Glutamatergic neuron (in vitro differentiated cells): ENCODE measurements around the gene PDE8B. TPM values are rescaled to one million over a fixed set of nuclear protein-coding genes. Genes with fewer than 3 reads are reported as not detected.
A peak's percentile ranks its signal among the peaks of the same experiment; 100 is the strongest.

Source experiments
- DNase-seq: peaks from one replicate; pipeline ENCODE4 v3.0.0; 2022
- H3K27ac Mint-ChIP-seq: one replicate; pipeline ENCODE4 v1.8.0; 2020; ENCODE audit warnings: mild to moderate bottlenecking, mixed read lengths, inconsistent platforms; ENCODE audit not compliant: unreplicated experiment
- H3K27me3 Mint-ChIP-seq: one replicate; pipeline ENCODE4 v1.8.0; 2020; ENCODE audit warnings: mild to moderate bottlenecking, moderate library complexity, mixed read lengths, inconsistent platforms; ENCODE audit not compliant: unreplicated experiment
- H3K36me3 Mint-ChIP-seq: one replicate; pipeline ENCODE4 v1.8.0; 2020; ENCODE audit warnings: mild to moderate bottlenecking, mixed read lengths, inconsistent platforms; ENCODE audit not compliant: unreplicated experiment
- H3K4me1 Mint-ChIP-seq: one replicate; pipeline ENCODE4 v1.8.0; 2020; ENCODE audit warnings: mild to moderate bottlenecking, low read depth, mixed read lengths, inconsistent platforms; ENCODE audit not compliant: unreplicated experiment
- H3K4me3 Mint-ChIP-seq: one replicate; pipeline ENCODE4 v1.8.0; 2020; ENCODE audit warnings: mild to moderate bottlenecking, mixed read lengths, inconsistent platforms; ENCODE audit not compliant: unreplicated experiment
- H3K9me3 Mint-ChIP-seq: one replicate; pipeline ENCODE4 v1.8.0; 2020; ENCODE audit warnings: mild to moderate bottlenecking, moderate library complexity, mixed read lengths, inconsistent platforms; ENCODE audit not compliant: unreplicated experiment
- total RNA-seq: library from RNA; stranded (reverse); fragmentation: NEBNext Ultra II Directional; extraction: Animal tissue kit (Norgen Biotek cat#: 25700); gene quantifications from one replicate; pipeline ENCODE4 v1.2.1, GENCODE V29; 2021; ENCODE audit not compliant: unreplicated experiment
- TF ChIP-seq, protein P1 (sequence below): fragments of 200-600 bp; sonication (generic); IDR thresholded peaks from one replicate; pipeline ENCODE4 v1.5.0; 2021; ENCODE audit not compliant: partially characterized antibody, unreplicated experiment

PDE8B gene
- total RNA-seq, 1 donor from 2014 or later, result 1.1 TPM

DNA sequence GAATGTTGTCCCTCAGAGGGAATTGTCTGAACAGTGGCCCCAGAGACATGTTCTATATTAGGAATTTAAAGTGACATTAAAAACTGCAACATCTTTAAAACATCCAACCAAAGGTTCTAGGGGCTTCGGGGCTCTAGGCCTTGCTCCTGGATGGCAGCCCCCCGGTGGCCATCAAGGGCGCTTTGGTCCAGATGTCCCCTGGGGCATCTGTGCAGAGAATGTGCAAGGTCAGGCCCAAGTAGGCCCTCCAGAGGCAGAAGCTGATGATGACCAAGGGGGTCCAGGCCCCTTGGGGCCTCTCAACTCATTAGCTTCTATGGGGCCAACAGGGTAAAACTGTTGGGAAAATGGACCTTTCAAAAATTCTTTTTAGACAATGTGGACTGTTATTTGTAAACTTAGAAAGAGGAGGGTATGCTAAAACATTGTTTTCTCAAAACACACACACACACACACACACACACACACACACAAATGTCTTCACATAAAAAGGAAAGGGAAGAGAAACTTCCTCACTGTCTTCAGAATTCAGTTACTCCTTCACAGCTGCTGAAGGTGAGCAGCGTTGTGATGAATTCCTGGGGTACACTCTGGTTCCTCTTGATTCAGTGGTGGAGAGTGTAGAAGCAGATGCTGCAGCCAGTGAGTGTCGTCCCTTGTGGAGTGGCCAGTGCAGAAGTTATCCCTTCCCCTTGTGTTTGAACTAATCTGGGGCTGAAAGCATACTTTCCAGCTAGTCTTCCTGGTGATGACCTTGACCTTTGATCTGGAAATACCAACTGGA is 156.4 kb downstream of the PDE8B start:
- H3K4me3 Mint-ChIP-seq, result no peak overlapping the region
- H3K27ac Mint-ChIP-seq, result no peak overlapping the region
- H3K36me3 Mint-ChIP-seq, result peaks cover 13% of the 10 kb centered on the region
- no peak for DNase-seq
- no peaks in the 10 kb centered on the region for H3K4me1 Mint-ChIP-seq
- peaks cover 1% of the 10 kb centered on the region for H3K27me3 Mint-ChIP-seq
- TF ChIP-seq, protein P1, sequence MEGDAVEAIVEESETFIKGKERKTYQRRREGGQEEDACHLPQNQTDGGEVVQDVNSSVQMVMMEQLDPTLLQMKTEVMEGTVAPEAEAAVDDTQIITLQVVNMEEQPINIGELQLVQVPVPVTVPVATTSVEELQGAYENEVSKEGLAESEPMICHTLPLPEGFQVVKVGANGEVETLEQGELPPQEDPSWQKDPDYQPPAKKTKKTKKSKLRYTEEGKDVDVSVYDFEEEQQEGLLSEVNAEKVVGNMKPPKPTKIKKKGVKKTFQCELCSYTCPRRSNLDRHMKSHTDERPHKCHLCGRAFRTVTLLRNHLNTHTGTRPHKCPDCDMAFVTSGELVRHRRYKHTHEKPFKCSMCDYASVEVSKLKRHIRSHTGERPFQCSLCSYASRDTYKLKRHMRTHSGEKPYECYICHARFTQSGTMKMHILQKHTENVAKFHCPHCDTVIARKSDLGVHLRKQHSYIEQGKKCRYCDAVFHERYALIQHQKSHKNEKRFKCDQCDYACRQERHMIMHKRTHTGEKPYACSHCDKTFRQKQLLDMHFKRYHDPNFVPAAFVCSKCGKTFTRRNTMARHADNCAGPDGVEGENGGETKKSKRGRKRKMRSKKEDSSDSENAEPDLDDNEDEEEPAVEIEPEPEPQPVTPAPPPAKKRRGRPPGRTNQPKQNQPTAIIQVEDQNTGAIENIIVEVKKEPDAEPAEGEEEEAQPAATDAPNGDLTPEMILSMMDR, result peak; percentile 20
- peaks cover 4% of the 10 kb centered on the region for H3K9me3 Mint-ChIP-seq

DNA sequence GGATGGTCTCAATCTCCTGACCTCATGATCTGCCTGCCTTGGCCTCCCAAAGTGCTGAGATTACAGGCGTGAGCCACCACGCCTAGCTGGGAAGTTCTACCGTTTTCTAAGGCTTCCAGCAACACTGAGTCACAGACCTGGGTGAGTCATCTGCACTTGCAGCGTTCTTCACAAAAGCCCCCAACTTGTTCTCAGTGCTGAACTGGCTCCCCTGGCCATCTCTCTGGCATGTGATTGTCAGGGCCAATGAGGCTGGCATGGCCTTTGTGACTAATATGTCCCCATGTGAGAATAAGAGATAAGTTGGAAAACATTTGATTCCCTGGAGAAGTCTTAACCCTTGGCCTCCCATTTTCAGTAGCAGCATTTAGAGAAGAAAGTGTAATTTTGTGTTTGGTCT is 157.3 kb downstream of the PDE8B start:
- no peak overlapping the region for H3K4me3 Mint-ChIP-seq
- TF ChIP-seq, protein P1, result no peak
- H3K27ac Mint-ChIP-seq, result no peak overlapping the region
- H3K4me1 Mint-ChIP-seq, result no peaks in the 10 kb centered on the region
- no peak for DNase-seq
- H3K9me3 Mint-ChIP-seq, result peaks cover 4% of the 10 kb centered on the region
- H3K36me3 Mint-ChIP-seq, result peaks cover 13% of the 10 kb centered on the region
- peaks cover 1% of the 10 kb centered on the region for H3K27me3 Mint-ChIP-seq

DNA sequence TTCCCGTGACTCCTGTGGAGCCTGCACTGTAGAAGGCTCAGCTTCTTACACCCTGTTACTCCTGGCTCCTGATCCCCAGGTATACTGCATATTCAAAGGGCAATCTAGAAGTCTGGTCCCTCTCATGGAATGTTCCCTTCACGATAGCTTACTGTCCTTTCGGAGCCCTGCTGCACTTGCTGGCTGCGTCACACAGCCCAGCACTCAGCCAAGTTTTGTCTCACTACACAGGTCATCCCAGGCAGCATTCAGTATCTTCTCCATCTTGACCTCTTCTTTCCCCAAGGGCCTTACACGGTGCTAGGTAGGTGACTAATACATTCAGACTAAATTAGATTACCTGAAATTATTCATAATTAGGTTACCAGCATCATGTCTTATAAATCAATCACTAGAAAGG is 157.9 kb downstream of the PDE8B start:
- Mint-ChIP-seq H3K9me3 (peaks cover 3% of the 10 kb centered on the region), H3K36me3 (peaks cover 13% of the 10 kb centered on the region), H3K27me3 (peaks cover 1% of the 10 kb centered on the region), H3K4me1 (no peaks in the 10 kb centered on the region), H3K4me3 (no peak overlapping the region), H3K27ac (no peak overlapping the region)
- no peak for DNase-seq
- TF ChIP-seq, protein P1, result no peak

DNA sequence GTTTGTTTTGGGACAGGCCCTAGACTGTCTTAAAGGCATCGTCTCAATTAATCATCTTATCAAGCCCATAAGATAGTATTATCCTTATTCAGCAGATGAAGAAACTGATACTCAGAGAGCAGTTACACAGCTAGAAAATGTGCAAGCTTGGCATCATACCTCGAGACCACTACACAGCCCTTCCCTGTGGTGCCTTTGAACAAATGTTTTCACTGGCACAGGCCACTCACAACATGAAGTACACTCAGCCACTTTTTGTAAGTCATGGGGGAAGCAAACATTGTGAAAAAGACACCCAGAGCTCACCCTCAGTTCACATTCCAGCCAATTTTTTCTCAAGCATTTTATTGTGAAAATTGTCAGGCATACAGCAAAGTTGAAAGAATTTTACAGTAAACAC is 159.1 kb downstream of the PDE8B start:
- H3K27me3 Mint-ChIP-seq, result peaks cover 2% of the 10 kb centered on the region
- TF ChIP-seq, protein P1, result no peak
- H3K4me1 Mint-ChIP-seq, result peaks cover 3% of the 10 kb centered on the region
- no peak overlapping the region for H3K4me3 Mint-ChIP-seq
- peaks cover 5% of the 10 kb centered on the region for H3K9me3 Mint-ChIP-seq
- H3K27ac Mint-ChIP-seq, result no peak overlapping the region
- peaks cover 9% of the 10 kb centered on the region for H3K36me3 Mint-ChIP-seq
- DNase-seq, result no peak

DNA sequence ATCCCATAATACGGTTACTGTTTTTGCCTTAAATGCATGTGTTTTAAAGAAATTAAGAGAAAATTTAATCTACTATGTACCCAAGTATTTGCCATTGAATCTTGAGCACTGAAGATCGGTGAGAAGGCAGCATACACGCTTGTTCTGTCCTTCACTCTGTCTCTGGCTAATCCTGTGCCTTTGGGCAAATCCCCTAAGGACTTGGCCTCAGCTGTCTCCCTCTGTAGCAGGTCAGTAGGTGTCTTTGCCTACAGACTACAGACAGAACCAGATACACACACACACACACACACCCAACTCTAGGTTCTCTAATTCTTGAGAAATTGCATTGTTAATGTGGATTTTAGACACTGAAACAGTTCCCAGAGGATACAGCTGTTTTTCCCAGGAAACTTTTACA is 164.2 kb downstream of the PDE8B start:
- DNase-seq, result peak; percentile 59
- H3K36me3 Mint-ChIP-seq, result no peaks in the 10 kb centered on the region
- H3K4me1 Mint-ChIP-seq, result peaks cover 22% of the 10 kb centered on the region
- no peak overlapping the region for H3K4me3 Mint-ChIP-seq
- TF ChIP-seq, protein P1, result no peak
- H3K27me3 Mint-ChIP-seq, result peaks cover 6% of the 10 kb centered on the region
- H3K9me3 Mint-ChIP-seq, result peaks cover 8% of the 10 kb centered on the region
- peak overlapping the region; percentile 15 for H3K27ac Mint-ChIP-seq
